NCI-H2227 (cell line): ENCODE results near the gene TRIM38.
"Not testable (repeated sequence)": the region's sequence is repeated elsewhere in the genome, so short reads cannot be mapped to it uniquely, and the experiment has no call there.

Experiments used
- DNase-seq: peaks from one replicate; lab custom pipeline; 2025; ENCODE audit not compliant: unreplicated experiment; lab: John Stamatoyannopoulos, UW

The TRIM38 gene

DNA sequence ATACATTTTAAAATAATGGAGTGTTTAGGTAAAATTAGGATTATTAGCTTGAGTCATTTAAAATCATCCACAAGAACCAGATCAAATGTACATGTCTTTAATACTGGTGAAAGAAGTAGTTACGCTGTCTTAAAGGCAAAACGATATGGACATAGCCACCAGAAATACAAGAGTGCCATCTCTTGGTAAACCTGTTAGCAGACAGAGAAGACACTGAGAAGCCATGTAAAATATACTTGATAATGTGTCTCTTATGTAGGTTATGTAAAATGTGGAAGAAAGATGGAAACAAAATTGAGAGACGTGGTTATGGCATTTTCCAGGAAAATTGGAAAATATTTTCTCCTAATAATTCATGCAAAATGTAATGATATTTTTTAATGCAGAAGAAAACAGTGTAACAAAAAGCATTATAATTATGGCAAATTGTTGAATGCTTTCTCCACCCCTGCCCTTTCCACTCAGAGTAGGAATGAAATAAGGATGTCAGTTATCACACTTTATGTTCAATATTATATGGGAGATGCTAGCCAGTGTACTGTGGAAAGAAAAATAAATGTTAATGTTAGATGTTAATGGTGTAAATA lies 19.9 kb upstream of the TRIM38 start:
- peak; percentile 44 for DNase-seq

GRCh38 chr6:25943887-25944286 lies 18.7 kb upstream of the TRIM38 start:
- DNase-seq, result no peak

DNA sequence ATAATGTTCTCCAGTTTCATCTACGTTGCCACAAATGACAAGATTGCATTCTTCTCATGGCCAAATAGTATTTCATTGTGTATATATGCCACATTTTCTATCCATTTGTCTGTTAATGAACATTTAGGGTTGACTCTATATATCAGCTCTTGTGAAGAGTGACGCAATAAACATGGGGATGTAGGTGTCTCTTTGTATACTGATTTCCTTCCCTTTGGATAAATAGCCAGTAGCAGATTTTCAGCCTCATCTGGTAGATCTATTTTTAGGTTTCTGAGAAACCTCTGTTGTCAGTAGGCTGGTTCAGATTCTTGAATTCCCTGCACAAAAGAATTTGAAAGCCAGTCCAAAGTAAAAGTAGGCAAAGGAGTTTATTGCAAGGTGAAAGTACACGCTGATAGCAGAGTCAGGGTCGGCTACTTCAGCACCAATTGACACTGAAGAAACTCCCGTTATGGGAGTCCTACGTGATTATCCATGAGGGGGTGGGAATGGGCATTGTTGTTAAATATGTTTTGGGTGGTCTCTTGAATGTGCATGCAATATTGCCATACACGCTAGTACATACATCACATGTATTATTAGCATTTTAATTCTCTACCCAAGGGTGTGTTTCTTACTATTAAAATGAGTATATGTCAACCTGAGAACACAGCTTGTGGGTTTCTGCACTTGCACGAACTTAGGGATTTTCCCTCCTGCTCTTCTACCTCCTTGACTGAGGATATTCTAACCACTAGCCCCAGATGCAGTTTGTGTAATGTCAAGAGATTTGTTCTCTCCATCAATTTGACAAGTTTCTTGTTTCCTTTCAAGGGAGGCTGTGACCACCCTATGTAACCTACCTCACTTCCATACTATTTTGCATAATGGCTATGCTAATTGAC lies 17.7 kb upstream of the TRIM38 start:
- DNase-seq, result no peak

DNA sequence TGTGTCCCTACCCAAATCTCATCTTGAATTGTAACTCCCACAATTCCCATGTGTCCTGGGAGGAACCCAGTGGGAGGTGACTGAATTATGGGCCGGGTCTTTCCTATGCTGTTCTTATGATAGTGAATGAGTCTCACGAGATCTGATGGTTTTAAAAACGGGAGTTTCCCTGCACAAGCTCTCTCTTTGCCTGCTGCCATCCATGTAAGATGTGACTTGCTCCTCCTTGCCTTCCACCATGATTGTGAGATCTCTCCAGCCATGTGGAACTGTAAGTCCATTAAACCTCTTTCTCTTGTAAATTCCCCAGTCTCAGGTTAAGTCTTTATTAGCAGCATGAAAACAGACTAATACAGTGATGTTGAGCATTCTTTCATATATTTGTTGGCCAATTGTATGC lies 16.9 kb upstream of the TRIM38 start:
- not testable (repeated sequence) for DNase-seq

GRCh38 chr6:25946631-25947030 lies 16.0 kb upstream of the TRIM38 start:
- no peak for DNase-seq

DNA sequence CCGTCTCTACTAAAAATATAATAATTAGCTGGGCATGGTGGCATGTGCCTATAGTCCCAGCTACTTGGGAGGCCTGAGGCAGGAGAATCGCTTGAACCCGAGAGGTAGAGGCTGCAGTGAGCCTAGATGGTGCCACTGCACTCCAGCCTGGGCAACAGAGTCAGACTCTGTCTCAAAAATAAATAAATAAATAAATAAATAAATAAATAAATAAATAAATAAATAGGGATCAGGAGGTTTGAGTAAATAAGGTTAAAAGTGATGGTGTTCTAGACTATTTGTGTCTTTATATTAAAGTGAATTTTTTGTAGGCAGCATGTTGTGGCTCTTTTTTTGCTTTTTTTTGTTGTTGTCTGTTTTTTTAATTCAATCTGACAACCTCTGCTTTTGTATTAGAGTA lies 15.1 kb upstream of the TRIM38 start:
- not testable (repeated sequence) for DNase-seq

DNA sequence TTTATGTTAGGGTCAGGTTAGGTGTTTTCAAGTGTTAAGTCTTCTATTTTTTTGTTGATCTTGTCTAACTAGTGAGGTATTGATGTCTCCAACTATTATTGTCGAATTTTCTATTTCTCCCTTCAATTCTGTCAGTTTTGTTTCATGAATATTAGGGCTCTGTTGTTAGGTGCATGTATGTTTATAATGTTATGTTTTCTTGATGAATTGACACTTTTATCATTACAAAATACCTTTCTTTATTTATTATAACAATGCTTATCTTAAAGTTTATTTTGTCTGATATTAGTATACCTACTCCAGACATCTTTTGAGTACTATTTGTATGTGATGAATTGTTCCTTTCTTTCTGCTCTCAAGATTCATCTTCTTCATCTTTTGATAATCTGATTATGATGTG lies 12.9 kb upstream of the TRIM38 start:
- DNase-seq, result no peak

GRCh38 chr6:25950297-25950696 lies 12.3 kb upstream of the TRIM38 start:
- no peak for DNase-seq

DNA sequence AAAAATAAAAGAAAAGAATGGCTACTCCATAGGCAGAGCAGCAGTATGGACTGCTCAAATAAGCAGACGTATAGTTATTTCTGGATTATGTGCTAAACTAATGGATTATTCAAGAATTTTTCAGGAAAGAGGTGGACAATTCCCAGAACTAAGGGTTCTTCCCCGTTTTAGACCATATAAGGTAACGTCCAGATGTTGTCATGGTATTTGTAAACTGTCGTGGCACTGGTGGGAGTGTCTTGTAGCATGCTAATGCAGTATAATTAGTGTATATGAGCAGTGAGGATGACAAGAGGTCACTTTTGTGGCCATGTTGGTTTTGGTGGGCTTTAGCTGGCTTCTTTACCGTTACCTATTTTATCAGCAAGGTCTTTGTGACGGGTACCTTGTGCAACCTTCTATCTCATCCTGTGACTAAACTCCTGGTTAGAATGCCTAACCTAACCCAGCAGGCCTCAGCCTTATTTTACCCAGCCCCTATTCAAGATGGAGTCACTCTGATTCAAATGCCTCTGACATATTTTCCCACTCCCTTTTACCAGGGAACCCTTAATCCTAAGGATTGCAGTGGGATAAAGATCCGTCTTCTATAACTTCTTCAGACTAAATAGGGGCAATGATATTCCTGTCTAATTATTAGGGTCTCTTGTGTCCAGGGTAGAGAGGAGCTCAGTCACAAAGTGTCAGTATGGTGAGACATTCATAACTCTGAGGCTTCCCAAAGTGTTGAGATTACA lies 11.1 kb upstream of the TRIM38 start:
- no peak for DNase-seq

- no peak for DNase-seq
Observed at GRCh38 chr6:25952535-25952934, 10.1 kb upstream of the TRIM38 start.

GRCh38 chr6:25953733-25954132 lies 8.9 kb upstream of the TRIM38 start:
- DNase-seq, result no peak

- no peak for DNase-seq
Observed at GRCh38 chr6:25954756-25955155, 7.8 kb upstream of the TRIM38 start.

DNA sequence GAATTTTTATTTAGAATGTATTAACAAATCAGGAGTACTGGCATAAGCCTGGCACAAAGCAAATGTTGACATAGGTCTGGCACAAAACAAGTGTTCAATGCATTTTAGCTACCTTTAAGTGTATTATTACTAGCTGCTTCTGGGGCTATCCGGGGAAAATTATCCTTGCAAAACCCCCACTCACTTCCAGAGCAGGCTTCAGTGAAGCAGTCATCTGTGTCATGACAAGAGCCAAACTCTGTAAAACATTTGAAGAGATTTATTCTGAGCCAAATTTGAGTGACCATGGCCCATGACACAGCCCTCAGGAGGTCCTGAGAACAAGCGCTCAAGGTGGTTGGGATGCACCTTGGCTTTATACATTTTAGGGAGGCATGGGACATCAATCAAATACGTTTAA lies 6.4 kb upstream of the TRIM38 start:
- no peak for DNase-seq

DNA sequence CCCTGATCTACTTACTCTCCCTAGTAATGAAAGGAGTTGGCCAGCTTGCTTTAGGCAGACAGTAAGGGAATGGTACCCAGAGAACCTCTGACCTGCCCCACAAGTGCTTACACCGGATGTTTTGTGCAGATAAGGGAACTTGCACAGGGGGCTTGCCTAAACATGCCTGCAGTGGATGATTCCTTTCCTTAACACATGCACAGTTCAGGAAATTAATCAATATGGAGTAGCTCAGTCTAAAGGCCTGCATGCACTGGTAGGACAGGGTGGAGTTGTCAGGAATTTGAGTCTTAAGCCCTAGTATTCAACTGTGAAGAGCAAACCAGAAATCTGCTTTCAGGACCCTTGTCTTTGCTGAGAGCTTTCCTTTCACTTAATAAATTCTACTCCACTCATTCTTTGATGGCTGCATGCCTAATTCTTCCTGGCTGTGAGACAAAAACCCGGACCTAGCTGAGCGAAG lies 3.9 kb upstream of the TRIM38 start:
- DNase-seq, result no peak

DNA sequence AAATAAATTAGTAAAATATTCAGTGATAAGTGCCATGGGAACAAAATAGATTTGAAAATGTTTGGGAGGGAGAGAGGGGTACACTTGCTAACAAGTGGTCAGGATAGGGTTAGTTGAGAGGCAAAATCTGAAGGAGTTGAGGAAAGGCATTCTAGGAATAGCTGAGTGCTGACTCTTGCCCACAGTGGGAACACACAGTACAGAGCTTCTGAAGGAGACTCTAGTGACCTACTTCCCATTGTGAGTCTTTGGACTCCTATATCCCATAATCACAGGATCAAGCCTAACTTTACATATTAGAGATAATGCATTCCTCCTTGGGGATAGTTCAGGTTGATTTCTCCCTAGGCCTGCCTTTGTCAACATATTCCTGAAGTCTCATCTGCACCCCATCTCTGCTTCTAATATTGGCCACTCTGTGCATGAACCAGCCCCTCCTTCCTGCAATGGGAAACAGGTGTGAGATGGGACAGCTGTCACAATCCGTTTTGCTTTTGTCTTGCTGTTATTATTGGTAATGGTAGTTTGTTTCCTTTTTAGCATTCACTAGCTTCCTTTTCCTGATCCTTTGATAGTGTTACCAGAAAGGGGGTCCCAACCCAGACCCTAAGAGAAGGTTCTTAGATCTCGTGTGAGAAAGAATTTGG lies 2.6 kb upstream of the TRIM38 start:
- no peak for DNase-seq

- no peak for DNase-seq
Observed at GRCh38 chr6:25960734-25961133, 1.9 kb upstream of the TRIM38 start.

DNA sequence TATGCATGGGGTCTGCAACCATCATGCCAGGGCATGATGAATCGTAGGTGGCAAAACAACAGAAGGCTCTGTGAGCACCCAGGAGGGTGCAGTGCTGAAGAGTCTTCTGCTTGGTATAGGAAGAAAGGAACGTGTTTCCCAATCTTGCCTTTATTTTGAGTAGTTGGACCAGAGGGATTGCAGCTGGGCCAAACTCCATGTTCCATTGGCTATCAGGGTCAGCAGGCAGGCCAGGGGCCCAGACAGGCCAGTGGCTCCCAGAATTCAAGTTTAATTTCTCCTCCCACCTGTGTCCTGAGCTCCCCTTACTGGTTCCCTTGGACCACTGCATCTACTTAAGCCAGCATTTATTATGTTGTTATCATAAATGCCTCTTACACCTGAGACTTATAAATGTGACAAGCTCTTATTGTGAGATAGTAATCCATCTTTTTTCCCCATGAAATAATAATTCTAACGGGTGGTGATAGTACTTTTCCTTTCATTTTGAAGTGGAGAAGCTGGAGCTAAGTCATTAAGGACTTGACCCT lies 918 bp upstream of the TRIM38 start:
- peak; percentile 29 for DNase-seq

DNA sequence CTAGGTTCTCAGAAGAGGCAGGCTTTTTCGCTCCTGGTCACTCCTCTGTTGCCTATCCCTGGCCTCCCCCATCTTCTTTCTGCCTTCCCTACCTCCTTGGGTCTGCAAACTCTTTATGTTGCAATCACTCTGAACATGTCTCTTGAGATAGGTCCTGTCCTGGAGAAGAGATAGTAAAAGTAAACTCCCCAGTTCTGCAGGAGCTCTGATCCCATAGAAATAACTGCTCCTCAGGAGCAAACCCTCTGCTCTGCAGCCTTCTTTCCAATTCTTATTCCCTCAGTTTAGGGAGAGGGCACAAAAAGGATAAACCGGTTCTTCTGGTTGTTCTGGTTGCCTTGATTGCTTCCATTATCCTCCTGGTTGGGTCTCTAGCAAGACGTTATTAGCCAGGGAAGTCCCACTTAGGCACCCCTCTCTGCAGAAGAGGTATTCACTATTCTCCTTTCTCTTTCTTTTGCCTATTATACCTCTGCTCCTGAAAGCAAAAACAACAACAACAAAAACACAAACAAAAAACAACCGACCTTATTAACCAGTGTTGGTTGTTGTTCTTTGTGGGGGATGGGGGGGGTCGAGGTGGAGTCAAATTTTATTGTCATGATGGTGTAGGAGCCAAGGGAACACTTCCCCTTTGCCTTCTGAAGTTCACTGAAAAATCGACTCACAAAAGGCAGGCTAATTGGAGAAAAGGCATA lies 973 bp downstream of the TRIM38 start:
- DNase-seq, result no peak

GRCh38 chr6:25965058-25965457 lies 2.5 kb downstream of the TRIM38 start:
- no peak for DNase-seq

- DNase-seq, result no peak
Observed at GRCh38 chr6:25966711-25967110, 4.1 kb downstream of the TRIM38 start.

DNA sequence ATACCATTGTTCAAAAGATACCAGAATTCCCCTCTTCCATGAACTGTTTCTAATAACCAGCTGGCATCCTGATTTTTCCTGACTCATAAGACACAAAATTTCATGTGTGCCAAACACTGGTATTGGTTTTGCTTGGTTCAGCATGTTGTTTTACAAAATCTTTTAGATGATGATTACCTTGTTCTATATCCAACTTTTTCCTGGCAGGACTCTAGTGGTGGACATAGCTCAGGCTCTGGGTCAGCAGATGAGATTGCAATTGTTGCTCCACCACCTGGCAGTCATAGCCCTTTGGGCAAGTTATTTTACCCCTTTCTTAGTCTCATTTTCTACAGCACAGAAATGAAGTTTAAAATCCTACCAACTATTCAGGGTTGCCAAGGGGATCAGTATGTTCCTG lies 6.2 kb downstream of the TRIM38 start:
- no peak for DNase-seq
